Fibroblast of lung (primary cell): ENCODE results near the gene MGLL.

Experiments used
- CTCF ChIP-seq, 2 donors: IDR thresholded peaks in 1 of 2; conservative IDR thresholded peaks in 1 of 2; 1 replicate in 1 of 2; 2 replicates in 1 of 2; pipeline ENCODE4 v1.5.1; 2011 to 2012; ENCODE audit warnings: low read length in 2 of 2, control low read depth in 1 of 2, inconsistent platforms in 1 of 2, low read depth in 1 of 2, mild to moderate bottlenecking in 1 of 2
- EZH2 ChIP-seq: IDR thresholded peaks from 2 replicates; pipeline ENCODE4 v1.5.1; 2012; ENCODE audit warnings: low read length, control low read depth, mild to moderate bottlenecking; ENCODE audit errors: missing control alignments

DNA sequence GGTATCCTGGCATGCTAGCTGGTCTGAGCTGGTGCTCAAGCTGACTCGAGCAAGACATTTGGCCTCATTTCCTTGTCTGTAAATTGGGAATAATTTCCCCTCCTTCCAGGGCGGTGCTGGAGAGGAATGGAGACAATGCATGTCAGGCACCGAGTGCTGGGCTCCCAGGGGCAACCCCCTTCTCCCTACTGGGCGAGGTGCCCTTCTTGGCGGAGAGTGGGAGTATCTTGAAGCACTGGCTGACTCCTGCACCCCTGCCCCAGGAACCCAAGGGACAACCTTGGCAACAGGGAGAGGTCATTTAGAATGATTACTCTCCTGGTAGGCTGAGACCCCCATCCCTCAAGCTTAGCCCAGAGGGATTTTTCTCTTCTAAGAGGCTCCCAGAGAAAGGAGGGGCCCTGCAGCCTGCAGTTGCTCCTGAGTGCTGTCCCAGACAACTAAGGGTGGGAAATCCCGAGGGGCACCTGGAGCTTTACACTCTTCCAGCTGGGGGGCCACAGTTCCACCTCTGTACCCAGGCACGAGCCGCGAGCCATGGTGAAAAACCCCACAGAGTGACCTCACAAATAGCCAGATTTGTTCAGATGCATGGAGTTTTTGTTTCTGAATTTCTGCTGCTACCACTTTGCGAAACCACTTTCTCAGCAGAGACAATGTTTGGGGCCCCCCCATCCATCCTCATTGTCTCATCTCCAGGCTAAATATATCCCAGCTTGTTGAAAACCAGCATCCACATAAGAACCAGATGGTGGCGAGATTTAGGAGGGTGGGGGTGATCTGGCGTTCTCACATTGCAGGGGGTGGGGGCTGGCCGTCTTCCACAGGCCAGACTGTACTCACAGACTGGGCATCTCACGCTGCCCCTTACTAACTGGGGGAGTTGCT, 104.7 kb downstream of the MGLL start:
- TF ChIP-seq CTCF (conservative IDR thresholded peaks at IDR 0.05 in 1 of 2, IDR thresholded peaks at IDR 0.05 in 1 of 2; ENCODE audit: low read depth in 1 of 2, low read length in 2 of 2), result no peak
- no peak for TF ChIP-seq EZH2
